HUDEP-2 (cell line): Measurements from ENCODE around the gene HLA-DRB1.
"Not testable (repeated sequence)": the region's sequence is repeated elsewhere in the genome, so short reads cannot be mapped to it uniquely, and the experiment has no call there.

Experiments
- DNase-seq, 76 experiments: peaks; one replicate each; lab custom pipeline; 2025; ENCODE audit not compliant: unreplicated experiment in 76 of 76; lab: John Stamatoyannopoulos, UW

The HLA-DRB1 gene

DNA sequence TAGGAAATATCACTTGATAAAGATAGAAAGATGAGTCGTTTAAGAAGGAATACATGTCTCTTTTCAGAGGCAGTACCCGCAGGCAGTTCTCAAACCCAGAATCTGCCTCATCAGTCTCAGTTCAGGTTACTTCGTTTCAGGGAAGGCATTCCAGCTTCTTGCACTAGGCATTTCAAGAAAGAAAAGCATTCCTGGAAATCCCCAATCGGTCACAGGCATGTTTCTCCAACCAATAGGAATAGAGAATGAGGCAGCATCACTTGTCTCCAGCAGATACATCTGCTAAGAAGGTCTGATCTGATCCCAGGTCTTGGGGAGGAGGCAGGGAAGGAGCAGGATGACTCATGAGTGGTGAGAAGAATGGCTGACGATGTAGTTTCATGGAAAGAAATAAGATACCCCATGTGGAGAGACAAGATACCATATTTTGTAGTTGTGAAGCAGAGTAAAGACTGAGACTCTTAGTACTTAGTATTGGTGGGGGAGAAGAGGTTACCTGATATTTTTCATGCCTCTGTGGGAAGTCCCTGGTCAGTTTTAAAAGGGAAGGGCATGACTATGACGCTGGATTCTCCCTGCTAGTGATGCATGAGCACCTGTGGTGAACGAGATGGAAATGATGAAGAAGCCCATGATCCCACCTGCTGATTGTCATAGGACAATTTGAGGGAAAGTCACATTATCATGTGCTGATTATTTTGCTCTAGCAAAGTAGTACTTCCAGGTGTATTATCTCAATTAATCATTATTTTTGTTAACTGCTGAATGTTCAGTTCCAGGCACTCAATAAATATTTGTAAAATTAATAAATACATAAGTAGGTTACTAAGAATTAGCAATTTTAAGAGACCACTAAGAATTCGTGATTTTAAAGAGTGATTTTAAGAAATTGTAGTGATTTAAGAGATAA lies 20.3 kb upstream of the HLA-DRB1 start:
- DNase-seq: peak in 56 of 76 experiments; percentile 3 to 81 (median 40)

DNA sequence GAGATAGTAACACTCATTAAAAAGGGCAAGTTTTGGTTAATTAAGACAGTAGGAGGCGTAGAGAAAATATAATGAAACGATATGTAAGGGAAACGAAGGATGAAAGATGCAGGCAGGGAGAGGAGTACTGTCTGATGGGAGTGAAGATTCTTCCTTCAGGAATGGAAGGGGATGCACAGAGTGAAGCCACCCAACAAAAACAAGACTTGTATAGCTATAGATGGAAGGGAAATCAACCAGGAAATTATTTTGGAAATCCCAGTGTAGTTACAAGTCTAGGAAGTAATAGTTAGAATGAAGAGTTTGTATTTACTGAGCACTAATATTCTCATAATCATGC lies 19.7 kb upstream of the HLA-DRB1 start:
- DNase-seq: no peak

DNA sequence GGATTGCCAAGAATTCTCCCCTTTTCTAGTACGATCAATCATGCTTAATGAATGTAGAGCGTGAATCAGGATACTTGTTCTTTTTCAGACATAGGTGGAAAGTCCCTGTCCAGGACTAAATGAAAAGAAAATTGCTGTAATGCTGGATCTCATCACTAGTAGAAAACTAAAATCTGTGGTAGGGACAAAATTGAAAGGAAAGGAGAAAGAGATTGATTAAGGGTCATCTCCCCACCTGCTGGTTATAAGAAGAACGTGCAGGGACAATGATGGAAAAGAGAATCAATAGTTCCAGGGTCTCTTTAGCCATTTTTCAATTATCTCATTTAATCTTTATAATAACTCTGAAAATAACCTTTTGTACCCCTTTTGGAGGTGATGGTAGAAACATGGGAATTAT lies 18.7 kb upstream of the HLA-DRB1 start:
- no peak for DNase-seq

DNA sequence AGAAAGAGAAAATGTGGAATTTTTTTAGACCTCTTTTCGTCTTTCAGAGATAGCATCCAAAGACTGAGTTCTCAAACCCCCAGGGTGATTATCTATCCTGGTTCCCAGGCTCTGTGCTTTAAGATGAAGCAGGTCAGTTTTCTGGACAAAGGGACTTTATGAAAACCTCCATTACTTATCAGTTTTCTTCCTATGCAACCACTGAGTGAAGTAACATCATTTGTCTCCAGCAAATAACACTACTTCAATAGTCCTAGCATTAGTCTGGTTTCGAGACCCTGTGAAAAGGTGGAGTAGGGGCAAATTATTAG lies 18.3 kb upstream of the HLA-DRB1 start:
- DNase-seq: no peak

DNA sequence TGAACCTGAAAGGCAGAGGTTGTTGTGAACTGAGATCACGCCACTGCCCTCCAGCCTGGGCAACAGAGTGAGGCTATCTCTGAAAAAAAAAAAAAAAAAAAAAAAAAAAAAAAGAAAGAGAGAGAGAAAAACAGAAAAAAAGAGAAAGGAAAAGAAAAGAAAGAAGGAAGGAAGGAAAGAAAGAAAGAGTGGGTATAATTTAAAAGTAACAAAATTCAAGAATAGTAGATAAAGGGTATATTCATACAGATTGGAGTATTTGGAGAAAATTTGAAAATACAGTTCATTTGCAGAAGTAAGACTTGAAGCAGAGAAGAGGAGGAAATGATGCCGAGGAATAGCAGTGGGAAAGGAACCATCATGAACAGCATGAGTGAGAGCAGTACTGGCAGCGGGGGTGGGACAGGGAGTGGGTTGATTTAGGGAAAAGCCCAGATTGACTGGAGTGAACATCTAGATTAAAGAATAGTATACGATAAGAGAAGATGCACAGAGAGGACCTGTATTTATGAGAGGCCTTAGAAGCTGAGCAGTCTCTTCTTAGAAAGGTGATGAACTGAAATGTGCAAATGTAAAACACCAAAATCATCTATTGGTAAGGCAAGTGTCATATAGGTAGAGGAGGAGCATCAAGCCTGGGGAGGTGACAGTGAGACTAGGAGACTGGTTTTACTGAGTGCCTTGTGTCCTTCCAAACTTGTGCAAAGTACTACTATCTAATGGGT lies 17.8 kb upstream of the HLA-DRB1 start:
- DNase-seq: no peak

DNA sequence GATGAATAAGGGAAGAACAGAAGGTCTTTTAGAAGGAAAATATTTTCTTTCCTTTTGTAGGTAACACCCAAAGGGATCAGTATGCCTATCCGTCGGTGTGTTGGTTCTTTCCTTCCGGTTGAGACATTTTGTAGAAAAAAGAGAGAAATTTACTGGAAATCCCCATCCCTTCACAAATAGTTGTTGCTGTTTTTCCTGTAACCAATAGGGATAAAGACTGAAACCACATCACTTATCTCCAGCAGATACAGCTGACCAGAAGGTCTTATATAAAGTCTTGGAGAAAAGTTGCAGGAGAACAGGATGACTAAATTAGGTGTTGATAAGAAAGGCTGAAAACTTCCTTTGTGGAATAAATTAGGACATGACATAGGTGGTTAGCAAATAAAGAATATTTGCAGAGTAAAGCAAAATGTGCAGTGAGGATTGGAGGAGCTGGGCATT lies 14.8 kb upstream of the HLA-DRB1 start:
- no peak for DNase-seq

DNA sequence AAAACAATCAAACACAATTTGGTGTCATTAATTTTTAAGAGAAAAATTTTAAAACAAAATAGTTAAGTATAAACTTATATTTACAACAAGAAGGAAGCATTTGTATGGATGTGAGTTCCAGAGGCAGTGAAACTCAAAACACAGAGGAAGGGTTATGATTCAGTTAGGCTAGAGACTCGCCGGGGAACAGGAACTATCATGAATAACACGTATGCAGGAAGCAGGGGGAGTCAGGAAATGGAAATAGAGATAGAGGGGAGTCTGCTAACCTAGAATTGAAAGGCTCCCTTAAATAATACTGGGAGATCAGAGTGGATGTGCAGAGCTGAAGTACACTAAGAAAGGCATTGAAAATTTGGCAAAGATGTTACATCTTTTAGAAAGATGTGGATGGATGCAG lies 14.2 kb upstream of the HLA-DRB1 start:
- no peak for DNase-seq

DNA sequence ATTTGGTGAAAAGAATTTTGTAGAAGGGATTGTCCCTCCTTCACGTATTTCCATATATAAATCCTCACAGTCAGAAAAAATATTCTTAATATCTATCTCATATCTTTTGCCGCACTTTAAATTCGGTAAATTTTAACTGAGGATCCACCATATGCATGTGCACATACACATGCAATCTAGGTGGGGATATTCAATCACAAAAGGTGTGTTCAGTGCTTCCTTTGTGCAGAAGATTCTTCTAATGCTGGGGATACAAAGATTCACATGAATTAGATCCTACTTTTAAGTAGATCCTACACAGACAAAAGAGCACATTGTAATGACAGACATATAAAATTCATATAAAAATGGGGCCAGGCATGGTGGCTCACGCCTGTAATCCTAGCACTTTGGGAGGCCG lies 13.6 kb upstream of the HLA-DRB1 start:
- DNase-seq: no peak

DNA sequence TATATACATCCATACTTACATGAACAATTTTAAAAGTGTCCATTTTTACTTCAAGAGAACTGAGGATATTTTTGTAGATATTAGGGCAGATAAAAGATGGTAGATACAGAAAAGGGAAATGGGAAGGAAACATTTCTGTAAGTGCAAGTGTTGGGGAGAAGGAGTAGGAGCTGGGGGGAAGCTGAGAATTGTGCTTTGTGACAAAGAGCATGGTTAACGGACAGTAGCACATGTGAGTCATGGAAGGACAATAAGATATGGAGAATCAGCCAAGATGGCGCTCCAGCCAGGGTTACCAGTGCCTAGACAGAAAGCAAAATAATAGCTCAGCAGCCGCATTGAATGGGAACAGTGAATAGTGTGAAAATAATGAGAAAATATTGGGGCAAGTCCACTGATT lies 12.7 kb upstream of the HLA-DRB1 start:
- DNase-seq: no peak

DNA sequence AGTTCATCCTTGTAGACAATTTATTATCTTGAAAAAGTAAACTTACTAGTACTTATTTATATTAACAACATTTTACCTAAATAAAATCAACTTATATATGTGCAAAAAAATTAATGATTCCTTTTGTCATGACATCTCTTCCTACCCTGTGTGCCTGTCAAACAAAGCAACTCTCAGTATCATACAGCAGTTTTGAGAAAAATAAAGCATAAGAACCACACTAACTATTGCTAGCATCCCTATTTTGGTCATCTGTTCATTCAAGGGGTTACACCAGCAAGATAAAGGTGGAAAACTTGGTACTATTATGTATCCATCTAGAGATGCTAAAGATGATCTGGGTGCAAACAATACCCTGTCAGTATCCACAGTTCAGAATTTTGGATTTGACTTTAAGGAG lies 7.4 kb upstream of the HLA-DRB1 start:
- no peak for DNase-seq

DNA sequence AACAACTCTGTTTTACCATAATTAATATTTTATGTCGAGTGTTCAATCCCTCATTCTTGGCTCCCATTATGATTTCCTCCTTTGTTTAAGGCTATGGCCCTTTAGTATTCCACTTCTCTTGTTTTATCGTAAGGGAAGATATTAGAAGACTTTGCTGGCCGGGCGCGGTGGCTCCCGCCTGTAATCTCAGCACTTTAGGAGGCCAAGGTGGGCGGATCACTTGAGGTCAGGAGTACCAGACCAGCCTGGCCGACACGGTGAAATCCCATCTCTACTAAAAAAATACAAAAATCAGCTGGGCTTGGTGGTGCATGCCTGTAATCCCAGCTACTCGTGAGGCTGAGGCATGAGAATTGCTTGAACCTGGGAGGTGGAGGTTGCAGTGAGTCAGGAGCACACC lies 1.1 kb upstream of the HLA-DRB1 start:
- not testable (repeated sequence) for DNase-seq

DNA sequence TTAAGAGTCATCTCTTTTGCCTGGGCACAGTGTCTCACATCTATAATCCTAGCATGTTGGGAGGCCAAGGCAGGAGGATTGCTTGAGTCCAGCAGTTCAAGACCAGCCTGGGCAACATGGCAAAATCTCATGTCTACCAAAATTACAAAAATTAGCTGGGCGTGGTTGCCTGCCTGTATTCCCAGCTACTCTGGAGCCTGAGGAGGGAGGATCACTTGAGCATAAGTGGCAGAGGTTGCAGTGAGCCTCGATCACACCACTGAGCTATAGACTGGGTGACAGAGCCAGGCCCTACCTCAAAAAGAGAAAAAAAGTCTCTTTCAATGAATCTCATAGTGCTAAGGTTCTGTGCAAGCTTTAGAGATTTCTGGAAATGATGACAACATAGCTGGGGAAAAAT lies 1.5 kb downstream of the HLA-DRB1 start:
- DNase-seq: no peak

DNA sequence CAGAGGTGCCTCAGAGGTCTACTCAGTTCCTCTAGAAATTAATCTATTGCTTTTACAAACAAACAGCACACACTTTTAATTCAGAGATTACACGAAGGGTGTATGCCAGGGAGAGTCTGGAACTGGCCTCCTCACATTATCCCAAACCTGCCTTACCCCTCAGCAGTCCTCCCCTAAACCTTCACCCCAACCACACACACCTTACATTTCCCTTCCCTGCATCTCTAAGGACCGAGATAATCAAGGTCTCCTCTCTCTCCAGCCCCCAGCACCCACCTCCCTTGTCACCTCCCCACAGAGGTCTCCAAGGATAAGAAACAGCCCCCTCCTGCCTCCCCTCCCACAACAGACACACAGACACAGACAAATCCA lies 6.1 kb downstream of the HLA-DRB1 start:
- no peak for DNase-seq

DNA sequence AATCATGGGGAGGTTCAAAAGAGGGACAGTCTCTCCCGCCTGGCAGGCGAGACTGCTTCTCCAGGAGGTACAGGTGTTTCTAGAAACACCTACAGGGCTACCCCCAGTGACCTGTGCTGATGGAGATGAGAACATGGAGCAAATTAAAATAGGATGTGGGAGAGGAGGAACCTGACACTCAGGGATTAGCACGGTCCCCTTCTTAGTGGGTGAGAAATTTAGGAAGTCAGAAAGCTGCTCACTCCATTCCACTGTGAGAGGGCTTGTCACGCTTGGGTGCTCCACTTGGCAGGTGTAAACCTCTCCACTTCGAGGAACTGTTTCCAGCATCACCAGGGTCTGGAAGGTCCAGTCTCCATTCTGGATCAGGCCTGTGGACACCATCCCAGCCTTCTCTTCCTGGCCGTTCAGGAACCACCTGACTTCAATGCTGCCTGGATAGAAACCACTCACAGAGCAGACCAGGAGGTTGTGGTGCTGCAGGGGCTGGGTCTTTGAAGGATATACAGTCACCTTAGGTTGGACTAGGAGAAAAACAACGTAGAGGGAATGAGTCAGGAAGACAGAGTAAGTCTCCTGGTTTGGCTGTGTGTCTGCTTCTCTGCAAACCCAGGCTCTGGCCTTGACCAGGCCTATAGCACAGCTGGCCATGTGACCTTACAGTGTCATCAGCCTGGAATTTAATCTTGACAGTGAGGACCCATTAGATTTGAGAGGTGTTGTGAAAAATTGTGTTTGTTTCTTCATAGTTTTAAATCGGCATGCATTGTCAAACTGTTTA lies 8.1 kb downstream of the HLA-DRB1 start:
- DNase-seq: no peak

DNA sequence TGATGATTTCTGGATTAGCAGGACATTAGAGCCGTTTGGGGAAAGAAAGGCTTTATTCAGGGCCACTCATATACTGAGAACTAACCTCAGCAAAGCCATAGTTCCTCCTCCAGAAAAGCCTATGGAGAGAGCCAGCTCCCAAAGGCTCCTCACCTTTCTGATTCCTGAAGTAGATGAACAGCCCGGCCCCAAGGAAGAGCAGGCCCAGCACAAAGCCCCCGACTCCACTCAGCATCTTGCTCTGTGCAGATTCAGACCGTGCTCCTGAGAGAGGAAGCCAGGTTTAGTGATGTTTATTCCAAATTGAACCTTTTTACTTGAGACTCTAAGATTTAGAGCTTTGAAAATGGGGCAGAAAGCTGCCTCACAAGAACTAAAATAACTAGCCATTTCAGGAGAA lies 9.1 kb downstream of the HLA-DRB1 start:
- DNase-seq: no peak

DNA sequence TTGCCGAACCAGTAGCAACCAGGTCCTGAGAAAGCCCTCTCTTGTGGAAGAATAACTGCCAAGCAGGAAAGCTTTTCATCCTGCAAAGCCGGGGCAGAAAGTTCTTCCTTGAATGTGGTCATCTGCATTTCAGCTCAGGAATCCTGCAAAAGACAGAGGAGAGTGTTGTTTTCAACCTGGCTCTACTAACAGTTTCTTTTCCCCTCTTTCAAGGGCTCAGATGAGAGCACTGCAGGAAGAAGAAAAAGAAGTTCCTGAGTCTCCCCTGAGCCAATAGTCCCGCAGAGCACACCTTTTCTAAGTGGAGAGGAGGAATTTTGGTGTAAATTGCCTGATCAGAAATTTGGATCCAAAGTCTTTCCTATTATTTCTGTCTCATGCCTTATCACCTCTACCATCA lies 10.7 kb downstream of the HLA-DRB1 start:
- DNase-seq: no peak

DNA sequence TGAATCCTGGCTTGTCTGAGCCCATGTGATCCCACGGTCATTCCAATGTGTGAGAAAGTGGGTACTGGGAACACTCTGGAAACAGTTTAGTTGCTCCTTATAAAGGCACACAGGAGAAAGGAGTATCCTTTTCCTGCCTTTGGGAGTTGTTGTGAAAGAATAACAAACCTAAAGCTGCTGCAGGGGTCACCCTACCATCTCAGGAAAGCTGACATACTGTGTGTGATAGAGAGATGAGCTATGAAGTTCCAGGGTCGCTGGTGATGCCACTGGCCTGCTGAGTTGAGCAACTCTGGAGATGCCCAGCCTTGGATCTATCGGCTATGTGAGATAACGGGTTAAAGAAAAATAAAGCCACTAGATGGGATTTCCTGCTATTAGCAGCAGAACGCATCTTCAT lies 12.2 kb downstream of the HLA-DRB1 start:
- not testable (repeated sequence) for DNase-seq

DNA sequence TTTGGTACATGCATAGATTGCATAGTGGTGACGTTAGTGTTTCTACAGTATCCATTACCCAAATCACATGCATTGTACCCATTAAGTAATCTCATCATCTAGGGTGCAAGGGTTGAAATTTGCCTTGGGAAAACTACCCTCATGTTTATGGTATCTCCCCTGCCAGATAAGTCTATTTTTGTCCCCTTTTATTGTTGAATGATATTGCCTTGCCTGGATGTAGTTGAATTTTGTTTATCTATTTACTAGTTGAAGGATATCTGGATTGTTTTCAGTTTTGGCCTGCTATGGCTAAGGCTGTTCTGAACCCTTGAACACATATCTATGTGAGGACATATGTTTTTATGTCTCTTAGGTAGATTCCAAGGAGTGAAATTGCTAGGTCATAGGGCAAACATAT lies 13.4 kb downstream of the HLA-DRB1 start:
- DNase-seq: no peak

DNA sequence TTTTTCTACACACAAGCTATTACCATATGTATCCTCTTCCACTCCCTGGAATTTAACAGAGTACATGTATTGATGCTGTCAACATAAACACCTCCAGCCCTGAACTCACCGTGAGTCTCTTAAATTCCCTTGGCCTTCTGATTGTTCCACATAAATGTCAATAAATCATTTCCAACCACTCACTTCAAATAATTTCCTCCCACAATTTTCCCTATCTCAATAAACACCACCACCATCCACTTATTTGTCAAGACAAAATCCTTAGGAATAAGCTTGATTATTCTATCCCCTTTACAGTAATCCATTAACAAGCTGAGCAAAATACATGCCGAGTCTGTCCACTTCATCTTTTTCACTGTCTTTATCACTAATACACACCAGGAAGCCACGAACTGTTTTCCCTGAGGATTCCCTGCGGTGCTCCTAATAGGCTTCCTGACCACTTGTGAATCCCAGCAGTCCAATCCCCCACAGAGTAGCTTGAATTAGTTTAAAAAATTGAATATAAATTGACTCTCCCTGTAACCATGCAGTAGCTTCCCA lies 19.2 kb downstream of the HLA-DRB1 start:
- DNase-seq: no peak

DNA sequence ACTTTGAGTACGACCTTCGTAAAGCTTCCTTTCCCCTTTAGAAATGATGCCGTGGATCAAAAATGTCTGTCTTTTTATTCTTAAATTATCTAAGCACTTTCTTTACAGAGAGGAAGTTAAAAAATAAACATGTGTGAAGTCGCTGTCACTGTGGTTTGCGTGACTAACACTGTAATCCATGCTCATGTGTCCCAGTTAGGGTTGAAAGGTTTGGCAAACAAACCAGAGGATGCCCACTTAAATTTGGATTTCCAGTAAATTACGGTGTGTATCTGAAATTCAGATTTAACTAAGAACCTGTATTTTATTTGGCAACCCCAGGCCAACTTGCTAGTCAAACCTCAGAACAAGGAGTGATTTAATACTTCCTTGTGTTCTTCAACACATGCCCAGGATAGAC lies 21.1 kb downstream of the HLA-DRB1 start:
- DNase-seq: no peak

DNA sequence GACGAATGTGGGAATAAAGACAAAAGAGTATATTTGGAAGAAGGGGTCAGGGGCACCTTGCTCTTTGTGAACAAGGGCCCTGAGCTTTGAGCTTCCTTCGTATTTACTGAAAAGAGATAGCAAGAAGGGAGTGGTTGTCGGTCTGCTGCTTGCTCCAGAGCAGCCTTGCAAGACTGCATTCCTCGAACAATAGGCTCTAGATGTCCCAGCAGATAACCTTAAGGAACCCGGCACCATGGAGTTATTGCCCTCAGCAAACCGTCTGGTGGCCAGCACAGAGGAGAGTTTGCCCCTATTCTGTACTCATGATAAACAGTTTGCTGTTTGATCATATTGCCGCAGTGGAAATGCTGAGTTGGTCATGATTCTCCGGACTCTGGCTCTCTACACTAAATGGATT lies 22.7 kb downstream of the HLA-DRB1 start:
- no peak for DNase-seq
